Subcutaneous abdominal adipose tissue (tissue), 5 donors: Measurements from ENCODE around the gene RASL12.

Source experiments
- H3K27ac ChIP-seq: one replicate; pipeline ENCODE4 v1.7.0; 2013; ENCODE audit warnings: low read depth, mild to moderate bottlenecking, inconsistent platforms, low read length, moderate library complexity
- H3K27me3 ChIP-seq, 5 donors: one replicate each; pipeline ENCODE4 v1.7.0; 2013; ENCODE audit warnings: low read length in 5 of 5, inconsistent platforms in 1 of 5; ENCODE audit not compliant: control insufficient read depth in 5 of 5, insufficient read depth in 4 of 5
- H3K36me3 ChIP-seq, 5 donors: one replicate each; pipeline ENCODE4 v1.7.0; 2013; ENCODE audit warnings: low read length in 5 of 5; ENCODE audit not compliant: control insufficient read depth in 5 of 5, insufficient read depth in 5 of 5
- H3K4me1 ChIP-seq, 5 donors: one replicate each; pipeline ENCODE4 v1.7.0; 2013; ENCODE audit warnings: low read length in 5 of 5, mild to moderate bottlenecking in 3 of 5, moderate library complexity in 1 of 5; ENCODE audit not compliant: control insufficient read depth in 5 of 5, insufficient read depth in 5 of 5
- H3K4me3 ChIP-seq, 5 donors: one replicate each; pipeline ENCODE4 v1.7.0; 2013; ENCODE audit warnings: low read length in 5 of 5, low read depth in 1 of 5
- H3K9ac ChIP-seq, 5 donors: one replicate each; pipeline ENCODE4 v1.7.0; 2013; ENCODE audit warnings: low read length in 5 of 5, mild to moderate bottlenecking in 4 of 5, moderate library complexity in 3 of 5
- H3K9me3 ChIP-seq, 5 donors: one replicate each; pipeline ENCODE4 v1.7.0; 2013; ENCODE audit warnings: low read length in 5 of 5; ENCODE audit not compliant: control insufficient read depth in 5 of 5
- donor health status: healthy.
- donor health status: healthy.
- donor health status: healthy.
- donor health status: healthy.
- donor health status: healthy.

RASL12 gene

GRCh38 chr15:65092911-65093792 is 25.4 kb upstream of the RASL12 start:
- Histone ChIP-seq H3K36me3 (peaks cover 1 to 23% (median 17%) of the 10 kb centered on the region in 5 donors), H3K27me3 (no peaks in the 10 kb centered on the region), H3K4me1 (peaks cover 4 to 30% (median 26%) of the 10 kb centered on the region in 5 donors), H3K9ac (no peak overlapping the region), H3K27ac (no peak overlapping the region), H3K9me3 (no peaks in the 10 kb centered on the region), H3K4me3 (no peak overlapping the region)

- Histone ChIP-seq H3K9ac (peak overlapping the region in 2 of 5 donors; percentile 6 to 35), H3K36me3 (peaks cover 0 to 13% (median 7%) of the 10 kb centered on the region in 5 donors), H3K9me3 (no peaks in the 10 kb centered on the region), H3K27me3 (no peaks in the 10 kb centered on the region), H3K27ac (peak overlapping the region; percentile 37), H3K4me3 (no peak overlapping the region), H3K4me1 (peaks cover 8 to 40% (median 36%) of the 10 kb centered on the region in 5 donors)
Measured at GRCh38 chr15:65091946-65092770, 24.4 kb upstream of the RASL12 start.

- Histone ChIP-seq H3K36me3 (peaks cover 0 to 6% (median 0%) of the 10 kb centered on the region in 5 donors), H3K27ac (peak overlapping the region; percentile 62), H3K4me3 (peak overlapping the region in 1 of 5 donors; percentile 6), H3K9me3 (no peaks in the 10 kb centered on the region), H3K9ac (no peak overlapping the region), H3K4me1 (peaks cover 8 to 57% (median 38%) of the 10 kb centered on the region in 5 donors), H3K27me3 (peaks cover 0 to 7% (median 0%) of the 10 kb centered on the region in 5 donors)
Measured at GRCh38 chr15:65089206-65089824, 21.5 kb upstream of the RASL12 start.

- Histone ChIP-seq H3K36me3 (peaks cover 0 to 6% (median 0%) of the 10 kb centered on the region in 5 donors), H3K9me3 (no peaks in the 10 kb centered on the region), H3K9ac (peak overlapping the region in 1 of 5 donors; percentile 66), H3K4me3 (peak overlapping the region in 2 of 5 donors; percentile 6 to 13), H3K27ac (peak overlapping the region; percentile 62), H3K27me3 (peaks cover 0 to 7% (median 0%) of the 10 kb centered on the region in 5 donors), H3K4me1 (peaks cover 8 to 57% (median 38%) of the 10 kb centered on the region in 5 donors)
Measured at GRCh38 chr15:65088643-65089021, 20.8 kb upstream of the RASL12 start.

DNA sequence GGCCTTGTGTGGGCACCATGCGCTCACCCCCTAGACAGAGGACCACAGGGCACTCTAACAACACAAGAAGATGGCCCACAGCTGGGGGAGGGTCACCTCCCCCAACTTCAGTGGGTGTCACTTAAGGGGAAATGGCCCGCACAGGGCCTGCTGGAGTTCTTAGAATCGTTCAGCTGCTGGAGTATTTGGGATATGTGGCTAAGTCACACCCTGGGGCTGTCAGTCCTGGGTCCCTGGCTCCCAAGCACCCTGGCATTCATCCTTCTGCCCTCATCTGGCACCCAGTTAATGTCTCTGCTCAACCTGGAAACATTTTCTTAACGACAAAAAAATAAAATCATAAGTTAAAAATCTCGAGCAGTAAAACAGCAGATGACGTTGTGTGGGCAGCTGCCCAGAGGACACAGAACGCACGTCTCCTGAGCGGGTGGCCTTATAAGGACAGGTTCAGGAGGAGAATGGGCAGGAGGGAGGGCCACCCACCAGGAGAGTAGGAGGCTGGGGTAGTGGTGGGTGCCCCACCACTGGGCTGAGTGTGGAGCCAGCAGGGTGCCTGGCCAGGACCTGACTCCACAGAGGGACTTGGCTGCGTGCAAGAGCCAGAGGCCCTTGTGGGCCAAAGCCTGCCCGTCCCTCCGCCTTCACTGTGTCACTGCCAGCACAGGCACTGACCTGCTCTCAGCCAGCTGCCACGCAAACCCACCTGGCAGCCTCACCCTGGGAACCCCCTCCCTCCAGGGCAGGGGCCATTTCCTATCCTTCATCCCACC is 20.3 kb upstream of the RASL12 start:
- Histone ChIP-seq H3K9me3 (no peaks in the 10 kb centered on the region), H3K9ac (peak overlapping the region in 2 of 5 donors; percentile 32 to 66), H3K27me3 (peaks cover 0 to 7% (median 3%) of the 10 kb centered on the region in 5 donors), H3K4me3 (peak overlapping the region in 2 of 5 donors; percentile 5 to 13), H3K4me1 (peaks cover 8 to 57% (median 38%) of the 10 kb centered on the region in 5 donors), H3K36me3 (peaks cover 0 to 4% (median 0%) of the 10 kb centered on the region in 5 donors), H3K27ac (peak overlapping the region; percentile 62)

- H3K27ac ChIP-seq, result peak overlapping the region; percentile 62
- no peaks in the 10 kb centered on the region for H3K9me3 ChIP-seq
- H3K27me3 ChIP-seq, result peaks cover 5 to 9% (median 6%) of the 10 kb centered on the region in 5 donors
- H3K4me3 ChIP-seq, result no peak overlapping the region
- H3K9ac ChIP-seq, result peak overlapping the region in 1 of 5 donors; percentile 66
- peaks cover 8 to 57% (median 40%) of the 10 kb centered on the region in 5 donors for H3K4me1 ChIP-seq
- H3K36me3 ChIP-seq, result no peaks in the 10 kb centered on the region
Measured at GRCh38 chr15:65087411-65087810, 19.6 kb upstream of the RASL12 start.

DNA sequence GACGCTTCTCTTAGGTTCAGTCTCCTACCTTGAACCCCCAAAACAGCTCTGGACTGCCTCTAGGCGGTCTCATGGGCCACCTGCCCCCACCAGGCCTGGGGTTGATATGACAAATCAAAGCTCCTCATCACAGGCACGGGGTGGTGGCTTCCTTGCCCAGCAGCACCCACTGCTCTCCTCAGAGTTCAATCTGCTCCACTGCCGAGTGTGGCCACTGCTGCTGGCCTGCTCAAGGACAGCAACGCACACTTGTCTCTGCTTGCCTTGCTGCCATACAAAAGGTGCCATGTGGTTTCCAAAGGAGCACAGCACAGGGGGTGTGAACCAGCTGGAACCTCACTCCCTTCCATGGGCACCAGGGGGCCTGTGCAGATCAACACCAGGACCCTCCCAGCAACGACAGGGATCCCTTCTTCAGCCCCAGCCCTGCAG is 18.9 kb upstream of the RASL12 start:
- H3K4me1 ChIP-seq, result peaks cover 7 to 52% (median 35%) of the 10 kb centered on the region in 5 donors
- H3K9ac ChIP-seq, result no peak overlapping the region
- H3K36me3 ChIP-seq, result no peaks in the 10 kb centered on the region
- no peak overlapping the region for H3K4me3 ChIP-seq
- no peak overlapping the region for H3K27ac ChIP-seq
- peaks cover 5 to 13% (median 9%) of the 10 kb centered on the region in 5 donors for H3K27me3 ChIP-seq
- H3K9me3 ChIP-seq, result no peaks in the 10 kb centered on the region

- Histone ChIP-seq H3K27me3 (peaks cover 5 to 16% (median 13%) of the 10 kb centered on the region in 5 donors), H3K4me1 (peaks cover 7 to 48% (median 32%) of the 10 kb centered on the region in 5 donors), H3K36me3 (no peaks in the 10 kb centered on the region), H3K4me3 (no peak overlapping the region), H3K9me3 (no peaks in the 10 kb centered on the region), H3K9ac (no peak overlapping the region), H3K27ac (no peak overlapping the region)
Measured at GRCh38 chr15:65085990-65086679, 18.3 kb upstream of the RASL12 start.
